ENCODE results near the gene HLA-DOA. TPM values are rescaled to one million over a fixed set of nuclear protein-coding genes. Genes with fewer than 3 reads are reported as not detected.

The HLA-DOA gene
- total RNA-seq, 1 donor, result under 0.01 TPM

DNA sequence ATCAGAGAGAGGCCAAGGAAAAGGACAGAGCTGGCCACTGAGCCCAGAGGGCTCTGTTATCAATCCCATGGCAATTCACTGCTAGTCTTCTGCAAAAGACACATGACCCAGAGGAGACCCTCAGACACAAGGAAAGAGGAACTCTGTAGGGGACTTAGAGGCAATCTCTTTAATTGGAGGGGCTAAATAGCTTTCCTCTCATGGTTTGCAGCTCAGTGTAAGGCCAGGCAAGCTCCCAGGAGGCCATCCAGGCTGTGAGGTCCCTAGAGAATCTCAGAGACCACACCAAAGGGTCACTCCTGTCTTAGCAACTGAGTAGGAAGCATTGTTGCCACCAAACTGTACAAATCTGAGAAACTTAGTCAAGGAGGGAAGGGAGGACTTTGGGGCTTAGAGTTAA is 10.0 kb upstream of the HLA-DOA start:
- Histone ChIP-seq H3K4me2 (ENCODE audit: insufficient read depth, low read length) (peak overlapping the region; percentile 80), H3K4me3 (ENCODE audit: insufficient read depth, low read length) (peak overlapping the region; percentile 59), H3K79me2 (ENCODE audit: insufficient read depth, low read length) (no peaks in the 10 kb centered on the region), H3K36me3 (ENCODE audit: insufficient read depth, low read length) (no peaks in the 10 kb centered on the region), H3K27me3 (ENCODE audit: insufficient read depth, low read length) (peaks cover 8% of the 10 kb centered on the region), H3K27ac (ENCODE audit: low read depth, low read length) (no peak overlapping the region), H3K9me3 (ENCODE audit: low read depth, low read length) (no peaks in the 10 kb centered on the region), H3K4me1 (ENCODE audit: insufficient read depth, low read length) (peaks cover 6% of the 10 kb centered on the region), H2AFZ (ENCODE audit: low read length) (peak overlapping the region; percentile 83), H4K20me1 (ENCODE audit: insufficient read depth, low read length) (no peaks in the 10 kb centered on the region)
- peak; percentile 76 for DNase-seq (ENCODE audit: insufficient read length, low spot score, missing footprints)
- TF ChIP-seq, protein P1, sequence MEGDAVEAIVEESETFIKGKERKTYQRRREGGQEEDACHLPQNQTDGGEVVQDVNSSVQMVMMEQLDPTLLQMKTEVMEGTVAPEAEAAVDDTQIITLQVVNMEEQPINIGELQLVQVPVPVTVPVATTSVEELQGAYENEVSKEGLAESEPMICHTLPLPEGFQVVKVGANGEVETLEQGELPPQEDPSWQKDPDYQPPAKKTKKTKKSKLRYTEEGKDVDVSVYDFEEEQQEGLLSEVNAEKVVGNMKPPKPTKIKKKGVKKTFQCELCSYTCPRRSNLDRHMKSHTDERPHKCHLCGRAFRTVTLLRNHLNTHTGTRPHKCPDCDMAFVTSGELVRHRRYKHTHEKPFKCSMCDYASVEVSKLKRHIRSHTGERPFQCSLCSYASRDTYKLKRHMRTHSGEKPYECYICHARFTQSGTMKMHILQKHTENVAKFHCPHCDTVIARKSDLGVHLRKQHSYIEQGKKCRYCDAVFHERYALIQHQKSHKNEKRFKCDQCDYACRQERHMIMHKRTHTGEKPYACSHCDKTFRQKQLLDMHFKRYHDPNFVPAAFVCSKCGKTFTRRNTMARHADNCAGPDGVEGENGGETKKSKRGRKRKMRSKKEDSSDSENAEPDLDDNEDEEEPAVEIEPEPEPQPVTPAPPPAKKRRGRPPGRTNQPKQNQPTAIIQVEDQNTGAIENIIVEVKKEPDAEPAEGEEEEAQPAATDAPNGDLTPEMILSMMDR (IDR thresholded peaks at IDR 0.05; ENCODE audit: extremely low read depth, low read depth, low read length), result no peak

DNA sequence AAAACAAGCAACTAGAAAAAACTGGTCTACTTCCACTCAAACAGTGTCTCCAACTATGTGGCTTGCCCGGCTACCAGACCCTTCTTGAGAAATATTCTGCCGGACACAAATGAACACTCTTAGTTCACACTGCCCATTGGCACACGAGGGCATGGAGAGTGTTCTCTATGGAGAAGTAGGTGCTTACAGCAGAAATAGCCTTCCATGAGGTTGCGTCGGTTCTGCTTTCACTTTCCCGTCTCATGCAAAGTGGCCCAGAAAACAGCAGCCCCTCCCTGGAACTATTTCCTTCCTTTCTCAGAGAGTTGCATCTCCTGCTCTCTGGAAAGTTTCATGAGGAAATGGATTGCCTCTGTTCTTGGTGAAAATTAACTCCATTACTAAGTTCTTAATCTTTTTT is 9.5 kb upstream of the HLA-DOA start:
- Histone ChIP-seq H3K27ac (ENCODE audit: low read depth, low read length) (no peak overlapping the region), H3K27me3 (ENCODE audit: insufficient read depth, low read length) (peaks cover 9% of the 10 kb centered on the region), H4K20me1 (ENCODE audit: insufficient read depth, low read length) (no peaks in the 10 kb centered on the region), H3K79me2 (ENCODE audit: insufficient read depth, low read length) (no peaks in the 10 kb centered on the region), H3K4me2 (ENCODE audit: insufficient read depth, low read length) (peak overlapping the region; percentile 80), H3K4me1 (ENCODE audit: insufficient read depth, low read length) (peaks cover 6% of the 10 kb centered on the region), H3K4me3 (ENCODE audit: insufficient read depth, low read length) (peak overlapping the region; percentile 59), H2AFZ (ENCODE audit: low read length) (peak overlapping the region; percentile 83), H3K36me3 (ENCODE audit: insufficient read depth, low read length) (no peaks in the 10 kb centered on the region), H3K9me3 (ENCODE audit: low read depth, low read length) (no peaks in the 10 kb centered on the region)
- TF ChIP-seq, protein P1 (IDR thresholded peaks at IDR 0.05; ENCODE audit: extremely low read depth, low read depth, low read length), result no peak
- peak; percentile 59 for DNase-seq (ENCODE audit: insufficient read length, low spot score, missing footprints)

DNA sequence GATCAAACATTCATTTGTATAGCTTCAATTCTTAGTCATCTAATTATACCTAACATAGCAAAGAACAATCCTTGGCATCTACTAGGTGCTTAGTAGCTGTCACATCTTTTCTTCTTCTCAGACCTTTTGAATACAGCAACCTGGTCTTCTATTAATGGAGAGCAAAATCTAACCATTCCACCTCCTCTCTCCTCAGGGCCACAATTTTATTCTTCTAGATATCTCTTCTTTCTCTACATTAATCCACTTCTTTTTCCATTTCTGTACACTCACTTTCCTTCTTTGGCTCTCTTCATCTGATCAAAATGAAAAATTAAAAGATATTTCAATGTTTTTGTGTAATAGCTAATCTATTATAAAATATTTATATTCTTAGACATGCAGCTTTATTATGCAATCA is 9.0 kb upstream of the HLA-DOA start:
- H3K36me3 ChIP-seq (ENCODE audit: insufficient read depth, low read length), result no peaks in the 10 kb centered on the region
- DNase-seq (ENCODE audit: insufficient read length, low spot score, missing footprints), result no peak
- TF ChIP-seq, protein P1 (IDR thresholded peaks at IDR 0.05; ENCODE audit: extremely low read depth, low read depth, low read length), result no peak
- no peaks in the 10 kb centered on the region for H3K9me3 ChIP-seq (ENCODE audit: low read depth, low read length)
- no peaks in the 10 kb centered on the region for H4K20me1 ChIP-seq (ENCODE audit: insufficient read depth, low read length)
- peaks cover 6% of the 10 kb centered on the region for H3K4me1 ChIP-seq (ENCODE audit: insufficient read depth, low read length)
- no peaks in the 10 kb centered on the region for H3K79me2 ChIP-seq (ENCODE audit: insufficient read depth, low read length)
- peaks cover 14% of the 10 kb centered on the region for H3K27me3 ChIP-seq (ENCODE audit: insufficient read depth, low read length)
- H3K27ac ChIP-seq (ENCODE audit: low read depth, low read length), result no peak overlapping the region
- peak overlapping the region; percentile 80 for H3K4me2 ChIP-seq (ENCODE audit: insufficient read depth, low read length)
- peak overlapping the region; percentile 59 for H3K4me3 ChIP-seq (ENCODE audit: insufficient read depth, low read length)
- H2AFZ ChIP-seq (ENCODE audit: low read length), result no peak overlapping the region

DNA sequence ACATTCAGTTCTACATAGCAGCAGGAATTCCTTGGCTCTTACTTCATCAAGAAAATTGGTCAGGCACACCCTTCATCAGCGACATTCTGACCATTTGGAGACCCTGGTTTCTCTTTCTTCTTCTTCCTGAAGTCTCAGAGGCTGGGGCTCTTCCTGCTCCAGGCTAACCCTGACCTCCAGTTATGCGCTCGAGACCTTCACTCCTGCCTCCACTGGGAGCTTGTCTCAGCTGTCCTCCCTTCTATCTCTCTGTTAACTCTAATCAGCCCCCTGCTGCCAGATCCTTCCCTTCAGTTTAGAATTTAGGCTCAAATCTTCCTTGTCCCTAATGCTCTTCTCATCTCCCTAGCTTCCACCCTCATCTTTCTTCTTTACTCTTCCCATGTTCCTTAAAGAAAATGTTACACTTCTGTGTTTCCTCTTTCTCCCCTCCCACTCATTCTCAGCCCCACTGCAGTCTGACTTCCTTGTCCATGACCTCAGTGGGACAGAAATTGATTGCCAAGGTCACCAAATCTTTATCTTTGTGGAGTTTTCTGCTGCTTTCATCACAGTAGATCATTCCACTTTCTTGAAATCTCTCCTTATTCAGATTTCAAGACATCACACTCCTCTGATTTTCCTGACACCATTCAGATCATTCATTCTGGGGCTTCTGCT is 8.4 kb upstream of the HLA-DOA start:
- no peak overlapping the region for H3K4me2 ChIP-seq (ENCODE audit: insufficient read depth, low read length)
- H3K9me3 ChIP-seq (ENCODE audit: low read depth, low read length), result no peaks in the 10 kb centered on the region
- H3K27me3 ChIP-seq (ENCODE audit: insufficient read depth, low read length), result peaks cover 18% of the 10 kb centered on the region
- H2AFZ ChIP-seq (ENCODE audit: low read length), result no peak overlapping the region
- no peaks in the 10 kb centered on the region for H4K20me1 ChIP-seq (ENCODE audit: insufficient read depth, low read length)
- peaks cover 6% of the 10 kb centered on the region for H3K4me1 ChIP-seq (ENCODE audit: insufficient read depth, low read length)
- TF ChIP-seq, protein P1 (IDR thresholded peaks at IDR 0.05; ENCODE audit: extremely low read depth, low read depth, low read length), result no peak
- no peak overlapping the region for H3K4me3 ChIP-seq (ENCODE audit: insufficient read depth, low read length)
- no peaks in the 10 kb centered on the region for H3K79me2 ChIP-seq (ENCODE audit: insufficient read depth, low read length)
- no peak overlapping the region for H3K27ac ChIP-seq (ENCODE audit: low read depth, low read length)
- no peaks in the 10 kb centered on the region for H3K36me3 ChIP-seq (ENCODE audit: insufficient read depth, low read length)
- no peak for DNase-seq (ENCODE audit: insufficient read length, low spot score, missing footprints)

Data from osteoblast (primary cell).